ENCODE results near the gene CEACAM16.
A peak's percentile ranks its signal among the peaks of the same experiment; 100 is the strongest.
"Not testable (repeated sequence)": the region's sequence is repeated elsewhere in the genome, so short reads cannot be mapped to it uniquely, and the experiment has no call there.

CEACAM16 gene

DNA sequence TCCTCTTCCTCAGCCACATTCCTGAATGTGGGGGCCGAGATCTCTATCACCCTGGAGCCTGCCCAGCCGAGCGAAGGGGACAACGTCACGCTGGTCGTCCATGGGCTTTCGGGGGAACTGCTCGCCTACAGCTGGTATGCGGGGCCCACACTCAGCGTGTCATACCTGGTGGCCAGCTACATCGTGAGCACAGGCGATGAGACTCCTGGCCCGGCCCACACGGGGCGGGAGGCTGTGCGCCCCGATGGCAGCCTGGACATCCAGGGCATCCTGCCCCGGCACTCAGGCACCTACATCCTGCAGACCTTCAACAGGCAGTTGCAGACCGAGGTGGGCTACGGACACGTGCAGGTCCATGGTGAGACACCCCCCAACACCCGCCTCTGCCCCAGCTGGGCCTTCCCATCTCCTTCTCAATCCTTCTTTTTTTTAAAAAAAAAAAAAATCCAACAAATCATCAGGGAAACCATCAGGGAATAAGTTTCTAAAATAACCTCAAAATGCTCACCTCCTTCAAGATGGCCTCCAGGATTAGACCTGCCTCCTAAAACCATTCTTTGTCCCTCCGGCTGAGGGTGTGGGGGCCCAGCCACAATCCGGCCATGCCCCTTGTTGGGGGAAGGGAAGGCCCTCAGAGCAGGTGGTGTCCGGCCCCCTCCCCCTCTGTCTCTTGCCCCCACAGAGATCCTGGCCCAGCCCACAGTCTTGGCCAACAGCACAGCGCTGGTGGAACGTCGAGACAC, 4.6 kb downstream of the CEACAM16 start:
- DNase-seq (ENCODE audit: low read depth) = no peak

- DNase-seq (ENCODE audit: low read depth) = no peak
These were observed 6.0 kb downstream of the CEACAM16 start for GRCh38 chr19:44704982-44705381.

DNA sequence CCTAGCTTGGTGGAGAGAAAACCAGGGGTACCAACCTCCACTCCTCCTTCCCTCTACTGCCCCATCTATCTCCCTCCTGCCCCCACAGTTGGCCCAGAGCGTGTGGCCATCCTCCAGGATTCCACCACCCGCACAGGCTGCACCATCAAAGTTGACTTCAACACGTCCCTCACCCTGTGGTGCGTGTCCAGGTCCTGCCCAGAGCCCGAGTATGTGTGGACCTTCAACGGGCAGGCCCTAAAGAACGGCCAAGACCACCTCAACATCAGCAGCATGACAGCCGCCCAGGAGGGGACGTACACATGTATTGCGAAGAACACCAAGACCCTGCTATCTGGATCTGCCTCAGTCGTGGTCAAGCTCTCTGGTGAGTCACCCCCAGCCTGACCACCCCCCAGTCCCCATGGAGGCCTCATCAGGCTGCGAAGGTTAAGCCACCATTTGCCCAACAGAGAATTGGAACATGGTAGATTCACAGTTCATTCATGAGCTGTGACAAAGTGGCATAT, 6.6 kb downstream of the CEACAM16 start:
- DNase-seq (ENCODE audit: low read depth) = no peak

GRCh38 chr19:44706506-44707236, 7.7 kb downstream of the CEACAM16 start:
- no peak for DNase-seq (ENCODE audit: low read depth)

DNA sequence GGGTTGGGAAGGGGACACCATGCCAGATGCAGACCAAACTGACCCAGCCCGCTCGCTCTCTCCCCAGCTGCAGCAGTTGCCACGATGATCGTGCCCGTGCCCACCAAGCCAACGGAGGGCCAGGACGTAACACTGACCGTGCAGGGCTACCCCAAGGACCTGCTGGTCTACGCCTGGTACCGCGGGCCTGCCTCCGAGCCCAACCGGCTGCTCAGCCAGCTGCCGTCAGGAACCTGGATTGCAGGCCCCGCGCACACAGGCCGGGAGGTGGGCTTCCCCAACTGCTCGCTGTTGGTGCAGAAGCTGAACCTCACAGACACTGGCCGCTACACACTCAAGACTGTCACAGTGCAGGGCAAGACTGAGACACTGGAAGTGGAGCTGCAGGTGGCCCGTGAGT, 8.8 kb downstream of the CEACAM16 start:
- no peak for DNase-seq (ENCODE audit: low read depth)

- DNase-seq (ENCODE audit: low read depth) = no peak
These were observed 10.0 kb downstream of the CEACAM16 start for GRCh38 chr19:44708940-44709339.

- DNase-seq (ENCODE audit: low read depth) = not testable (repeated sequence)
These were observed 10.7 kb downstream of the CEACAM16 start for GRCh38 chr19:44709434-44710266.

- DNase-seq (ENCODE audit: low read depth) = no peak
These were observed 11.5 kb downstream of the CEACAM16 start for GRCh38 chr19:44710483-44710882.

- no peak for DNase-seq (ENCODE audit: low read depth)
These were observed 14.0 kb downstream of the CEACAM16 start for GRCh38 chr19:44712864-44713515.

- DNase-seq (ENCODE audit: low read depth) = no peak
These were observed 15.7 kb downstream of the CEACAM16 start for GRCh38 chr19:44714597-44715169.

GRCh38 chr19:44717603-44718002, 18.7 kb downstream of the CEACAM16 start:
- DNase-seq (ENCODE audit: low read depth) = no peak

DNA sequence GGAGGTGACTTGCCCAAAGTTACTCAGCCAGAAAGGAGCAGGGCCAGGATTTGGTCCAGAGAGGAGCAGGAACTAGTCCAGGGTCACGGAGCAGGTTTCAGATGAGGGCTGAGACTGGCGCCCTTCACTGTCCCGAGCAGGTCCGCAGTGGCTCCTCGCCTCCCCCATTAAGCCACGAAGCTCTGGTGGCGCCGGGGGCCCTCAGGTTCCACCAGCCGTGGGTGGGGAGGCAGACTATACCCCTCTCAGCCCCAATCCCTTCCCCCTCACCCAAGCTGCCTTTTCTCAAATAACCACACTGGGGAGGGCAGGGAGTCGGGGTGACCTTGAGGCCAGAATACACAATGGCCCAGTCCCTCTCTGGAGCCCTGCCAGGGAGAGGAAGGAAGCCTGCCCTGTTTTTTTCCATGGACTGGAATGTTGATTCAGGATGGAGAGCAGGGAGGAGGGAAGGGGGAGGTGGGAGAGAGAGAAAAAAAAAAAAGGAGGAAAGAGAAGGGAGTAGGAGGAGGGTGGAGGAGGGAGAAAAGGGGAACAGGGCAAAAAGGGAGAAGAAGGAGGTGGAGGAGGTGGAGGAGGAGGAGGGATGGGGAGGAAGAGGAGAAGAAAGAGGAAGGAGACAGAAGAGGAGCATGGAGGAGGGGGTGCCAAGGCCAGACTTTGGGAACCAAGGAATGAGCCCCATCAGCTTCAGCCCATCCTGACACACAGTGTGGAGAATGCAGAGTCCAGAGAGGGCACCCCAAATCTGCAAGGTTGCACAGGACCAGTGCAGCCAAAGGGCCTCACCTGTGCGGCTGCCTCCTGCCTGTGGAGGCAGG, 19.7 kb downstream of the CEACAM16 start:
- DNase-seq (ENCODE audit: low read depth) = no peak

- no peak for DNase-seq (ENCODE audit: low read depth)
These were observed 20.3 kb downstream of the CEACAM16 start for GRCh38 chr19:44719262-44719701.

GRCh38 chr19:44720396-44720795, 21.4 kb downstream of the CEACAM16 start:
- DNase-seq (ENCODE audit: low read depth) = not testable (repeated sequence)

DNA sequence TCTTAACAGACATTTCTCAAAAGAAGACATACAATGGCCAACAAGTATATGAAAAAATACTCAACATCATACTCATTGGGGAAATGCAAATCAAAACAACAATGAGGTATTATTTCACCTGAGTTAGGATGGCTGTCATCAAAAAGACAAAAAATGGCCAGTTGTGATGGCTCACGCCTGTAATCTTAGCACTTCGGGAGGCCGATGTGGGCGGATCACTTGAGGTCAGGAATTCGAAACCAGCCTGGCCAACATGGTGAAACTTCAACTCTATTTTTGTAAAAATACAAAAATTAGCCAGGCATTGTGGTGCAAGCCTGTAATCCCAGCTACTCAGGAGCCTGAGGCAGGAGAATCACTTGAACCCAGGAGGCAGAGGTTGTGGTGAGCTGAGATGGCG, 22.0 kb downstream of the CEACAM16 start:
- DNase-seq (ENCODE audit: low read depth) = no peak

GRCh38 chr19:44721369-44721768, 22.4 kb downstream of the CEACAM16 start:
- not testable (repeated sequence) for DNase-seq (ENCODE audit: low read depth)

GRCh38 chr19:44722131-44723121, 23.5 kb downstream of the CEACAM16 start:
- DNase-seq (ENCODE audit: low read depth) = no peak

DNA sequence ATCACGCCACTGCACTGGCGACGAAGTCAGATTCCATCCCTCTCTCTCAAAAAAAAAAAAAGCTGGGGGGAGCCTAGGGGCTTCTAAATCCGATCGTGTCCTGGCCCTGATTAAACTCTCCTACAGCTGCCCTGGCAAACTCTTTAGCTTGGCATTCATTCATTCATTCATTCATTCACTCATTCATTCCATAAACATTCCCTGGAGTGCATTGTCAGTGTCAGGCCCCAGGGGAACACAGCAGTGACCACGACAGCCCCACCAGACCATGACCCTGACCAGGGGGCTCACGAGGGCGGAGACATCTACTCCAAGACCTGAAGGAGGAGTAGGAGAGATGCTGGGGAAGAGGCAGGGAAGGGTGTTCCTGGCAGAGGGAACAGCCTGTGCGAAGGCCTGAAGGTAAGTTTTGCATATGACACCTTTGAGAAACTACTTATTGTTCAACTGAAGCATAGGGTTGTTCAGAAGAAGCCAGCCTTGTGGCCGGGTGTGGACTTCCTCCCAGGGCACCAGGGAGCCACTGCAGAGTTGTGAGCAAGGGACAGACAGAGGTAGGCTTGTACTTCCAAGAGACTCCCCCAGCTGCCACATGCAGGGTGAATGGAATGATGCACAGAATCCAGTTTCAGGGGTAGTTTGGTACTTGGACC, 24.5 kb downstream of the CEACAM16 start:
- DNase-seq (ENCODE audit: low read depth) = no peak

GRCh38 chr19:44723952-44724319, 25.0 kb downstream of the CEACAM16 start:
- DNase-seq (ENCODE audit: low read depth) = peak; percentile 75

Measured in activated T-cell treated with anti-CD3 and anti-CD28 coated beads for 48 hours (primary cell).